PFSK-1 (cell line): Measurements from ENCODE around the gene LANCL1.

ENCODE experiments used
- POLR2AphosphoS5 ChIP-seq: IDR thresholded peaks from 2 replicates; pipeline ENCODE4 v1.6.1; 2012; ENCODE audit warnings: low read depth, mild to moderate bottlenecking, control low read depth, low read length, moderate library complexity
- TAF1 ChIP-seq: IDR thresholded peaks from 2 replicates; pipeline ENCODE4 v1.6.1; 2012; ENCODE audit warnings: low read length, control low read depth, borderline replicate concordance; ENCODE audit not compliant: insufficient read depth
- TF ChIP-seq, protein P1 (sequence below), 2 experiments: IDR thresholded peaks; 2 replicates each; pipeline versions ENCODE4 v1.6.1 to v1.8.0; 2011 to 2012; ENCODE audit warnings: low read depth in 2 of 2, low read length in 2 of 2, control low read depth in 1 of 2, inconsistent platforms in 1 of 2, mild to moderate bottlenecking in 1 of 2, moderate library complexity in 1 of 2; ENCODE audit not compliant: insufficient read depth in 1 of 2

DNA sequence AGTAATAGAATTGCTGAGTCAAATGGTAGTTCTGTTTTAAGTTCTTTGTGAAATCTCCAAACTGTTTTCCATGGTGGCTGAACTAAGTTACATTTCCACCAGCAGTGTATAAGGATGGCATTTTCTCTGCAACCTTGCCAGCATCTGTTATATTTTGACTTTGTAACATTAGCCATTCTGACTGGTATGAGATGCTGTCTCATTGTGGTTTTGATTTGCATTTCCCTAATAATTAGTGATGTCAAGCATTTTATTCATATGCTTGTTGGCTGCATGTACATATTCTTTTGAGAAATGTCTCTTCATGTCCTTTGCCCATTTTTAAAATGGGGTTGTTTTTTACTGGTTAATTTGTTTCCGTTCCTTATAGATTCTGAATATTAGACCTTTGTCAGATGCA, 63.9 kb downstream of the LANCL1 start:
- no peak for TF ChIP-seq TAF1
- TF ChIP-seq, protein P1, sequence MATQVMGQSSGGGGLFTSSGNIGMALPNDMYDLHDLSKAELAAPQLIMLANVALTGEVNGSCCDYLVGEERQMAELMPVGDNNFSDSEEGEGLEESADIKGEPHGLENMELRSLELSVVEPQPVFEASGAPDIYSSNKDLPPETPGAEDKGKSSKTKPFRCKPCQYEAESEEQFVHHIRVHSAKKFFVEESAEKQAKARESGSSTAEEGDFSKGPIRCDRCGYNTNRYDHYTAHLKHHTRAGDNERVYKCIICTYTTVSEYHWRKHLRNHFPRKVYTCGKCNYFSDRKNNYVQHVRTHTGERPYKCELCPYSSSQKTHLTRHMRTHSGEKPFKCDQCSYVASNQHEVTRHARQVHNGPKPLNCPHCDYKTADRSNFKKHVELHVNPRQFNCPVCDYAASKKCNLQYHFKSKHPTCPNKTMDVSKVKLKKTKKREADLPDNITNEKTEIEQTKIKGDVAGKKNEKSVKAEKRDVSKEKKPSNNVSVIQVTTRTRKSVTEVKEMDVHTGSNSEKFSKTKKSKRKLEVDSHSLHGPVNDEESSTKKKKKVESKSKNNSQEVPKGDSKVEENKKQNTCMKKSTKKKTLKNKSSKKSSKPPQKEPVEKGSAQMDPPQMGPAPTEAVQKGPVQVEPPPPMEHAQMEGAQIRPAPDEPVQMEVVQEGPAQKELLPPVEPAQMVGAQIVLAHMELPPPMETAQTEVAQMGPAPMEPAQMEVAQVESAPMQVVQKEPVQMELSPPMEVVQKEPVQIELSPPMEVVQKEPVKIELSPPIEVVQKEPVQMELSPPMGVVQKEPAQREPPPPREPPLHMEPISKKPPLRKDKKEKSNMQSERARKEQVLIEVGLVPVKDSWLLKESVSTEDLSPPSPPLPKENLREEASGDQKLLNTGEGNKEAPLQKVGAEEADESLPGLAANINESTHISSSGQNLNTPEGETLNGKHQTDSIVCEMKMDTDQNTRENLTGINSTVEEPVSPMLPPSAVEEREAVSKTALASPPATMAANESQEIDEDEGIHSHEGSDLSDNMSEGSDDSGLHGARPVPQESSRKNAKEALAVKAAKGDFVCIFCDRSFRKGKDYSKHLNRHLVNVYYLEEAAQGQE (IDR thresholded peaks at IDR 0.05; ENCODE audit: insufficient read depth in 1 of 2, low read depth in 2 of 2, low read length in 2 of 2): no peak
- no peak for TF ChIP-seq POLR2AphosphoS5
